H9 (cell line): Measurements from ENCODE around the gene TNIK. TPM values are rescaled to one million over a fixed set of nuclear protein-coding genes. Genes with fewer than 3 reads are reported as not detected.

Source experiments
- DNase-seq: peaks from one replicate; pipeline ENCODE4 v3.0.0-alpha.2; 2017
- H2AFZ ChIP-seq: one replicate; pipeline ENCODE4 v1.6.1; 2013; ENCODE audit warnings: mild to moderate bottlenecking, low read length, control low read depth, moderate library complexity
- H2AK5ac ChIP-seq: 2 replicates; pipeline ENCODE4 v1.6.1; 2013; ENCODE audit warnings: low read length, control low read depth, mixed read lengths; ENCODE audit not compliant: insufficient read length
- H2BK120ac ChIP-seq: one replicate; pipeline ENCODE4 v1.6.1; 2013; ENCODE audit warnings: low read depth, mild to moderate bottlenecking, low read length, control low read depth, inconsistent platforms; ENCODE audit not compliant: poor library complexity, severe bottlenecking
- H2BK12ac ChIP-seq: 2 replicates; pipeline ENCODE4 v1.6.1; 2013; ENCODE audit warnings: low read length, control low read depth, mixed read lengths, low read depth; ENCODE audit not compliant: insufficient read length
- H2BK15ac ChIP-seq: 2 replicates; pipeline ENCODE4 v1.6.1; 2013; ENCODE audit warnings: low read depth, low read length, control low read depth
- H2BK20ac ChIP-seq: one replicate; pipeline ENCODE4 v1.6.1; 2013; ENCODE audit warnings: low read depth, mild to moderate bottlenecking, low read length, control low read depth, inconsistent platforms; ENCODE audit not compliant: poor library complexity, severe bottlenecking
- H2BK5ac ChIP-seq: 2 replicates; pipeline ENCODE4 v1.6.1; 2013; ENCODE audit warnings: low read length, control low read depth, mixed read lengths; ENCODE audit not compliant: insufficient read length
- H3K14ac ChIP-seq: 2 replicates; pipeline ENCODE4 v1.6.1; 2013; ENCODE audit warnings: low read length, control low read depth; ENCODE audit not compliant: insufficient read depth
- H3K18ac ChIP-seq: 2 replicates; pipeline ENCODE4 v1.6.1; 2013; ENCODE audit warnings: low read depth, mild to moderate bottlenecking, mixed read lengths, low read length, control low read depth; ENCODE audit not compliant: insufficient read length
- H3K23ac ChIP-seq: 2 replicates; pipeline ENCODE4 v1.6.1; 2013; ENCODE audit warnings: low read length, control low read depth, mixed read lengths, low read depth; ENCODE audit not compliant: insufficient read length
- H3K23me2 ChIP-seq: 2 replicates; pipeline ENCODE4 v1.6.1; 2013; ENCODE audit warnings: low read depth, mild to moderate bottlenecking, mixed read lengths, low read length, control low read depth; ENCODE audit not compliant: insufficient read length, poor library complexity, severe bottlenecking
- H3K27ac ChIP-seq: 2 replicates; pipeline ENCODE4 v1.5.1; 2013; ENCODE audit warnings: low read length, control low read depth, mixed read lengths, low read depth; ENCODE audit not compliant: insufficient read length
- H3K27me3 ChIP-seq: 2 replicates; pipeline ENCODE4 v1.6.1; 2013; ENCODE audit warnings: low read length, control low read depth, inconsistent platforms; ENCODE audit not compliant: insufficient read depth
- H3K4ac ChIP-seq: 2 replicates; pipeline ENCODE4 v1.6.1; 2013; ENCODE audit warnings: low read depth, mild to moderate bottlenecking, control low read depth, inconsistent platforms, low read length, moderate library complexity
- H3K4me1 ChIP-seq: 2 replicates; pipeline ENCODE4 v1.6.1; 2013; ENCODE audit warnings: low read length, control low read depth, inconsistent platforms; ENCODE audit not compliant: insufficient read depth
- H3K4me2 ChIP-seq: 2 replicates; pipeline ENCODE4 v1.6.1; 2013; ENCODE audit warnings: low read length, control low read depth, mixed read lengths; ENCODE audit not compliant: insufficient read length, insufficient read depth
- H3K56ac ChIP-seq: 2 replicates; pipeline ENCODE4 v1.6.1; 2013; ENCODE audit warnings: low read depth, mild to moderate bottlenecking, mixed read lengths, low read length, control low read depth; ENCODE audit not compliant: insufficient read length
- H3K79me1 ChIP-seq: 2 replicates; pipeline ENCODE4 v1.6.1; 2013; ENCODE audit warnings: low read depth, mild to moderate bottlenecking, moderate library complexity, low read length, control low read depth, inconsistent platforms; ENCODE audit not compliant: insufficient read depth, poor library complexity, severe bottlenecking
- H3K79me2 ChIP-seq: 2 replicates; pipeline ENCODE4 v1.6.1; 2013; ENCODE audit warnings: low read length, control low read depth, inconsistent platforms; ENCODE audit not compliant: insufficient read depth
- H3K9ac ChIP-seq: 2 replicates; pipeline ENCODE4 v1.6.1; 2013; ENCODE audit warnings: low read length, control low read depth, mixed read lengths; ENCODE audit not compliant: insufficient read length; ENCODE audit errors: extremely low read depth
- H3K9me3 ChIP-seq: one replicate; pipeline ENCODE4 v1.6.1; 2013; ENCODE audit warnings: low read depth, low read length, inconsistent platforms; ENCODE audit not compliant: control insufficient read depth
- H3T11ph ChIP-seq: one replicate; pipeline ENCODE4 v1.6.1; 2013; ENCODE audit warnings: mild to moderate bottlenecking, low read length, control low read depth, inconsistent platforms
- H4K20me1 ChIP-seq: one replicate; pipeline ENCODE4 v1.6.1; 2013; ENCODE audit not compliant: control insufficient read depth, insufficient read length, insufficient read depth
- H4K5ac ChIP-seq: 2 replicates; pipeline ENCODE4 v1.6.1; 2013; ENCODE audit warnings: low read depth, mild to moderate bottlenecking, mixed read lengths, low read length, control low read depth; ENCODE audit not compliant: insufficient read length
- H4K8ac ChIP-seq: replicated peaks from 2 replicates; pipeline ENCODE4 v1.6.1; 2013; ENCODE audit warnings: low read length, control low read depth, mixed read lengths, low read depth; ENCODE audit not compliant: insufficient read length
- H4K91ac ChIP-seq: 2 replicates; pipeline ENCODE4 v1.6.1; 2013; ENCODE audit warnings: low read depth, mild to moderate bottlenecking, moderate library complexity, mixed read lengths, low read length, control low read depth; ENCODE audit not compliant: insufficient read length
- H3K27ac Mint-ChIP-seq, 3 experiments: 2 replicates in 2 of 3; 3 replicates in 1 of 3; pipeline ENCODE4 v1.8.0; 2020 to 2021; ENCODE audit warnings: mixed read lengths in 3 of 3, mild to moderate bottlenecking in 1 of 3, moderate library complexity in 1 of 3
- H3K27me3 Mint-ChIP-seq: 2 replicates; pipeline ENCODE4 v1.8.0; 2021; ENCODE audit warnings: low read depth, mild to moderate bottlenecking, moderate library complexity, mixed read lengths
- H3K36me3 Mint-ChIP-seq, 3 experiments: 2 replicates in 2 of 3; 3 replicates in 1 of 3; pipeline ENCODE4 v1.8.0; 2020 to 2021; ENCODE audit warnings: low read depth in 3 of 3, mixed read lengths in 3 of 3; ENCODE audit not compliant: insufficient read depth in 1 of 3
- H3K4me1 Mint-ChIP-seq, 2 experiments: 2 replicates each; pipeline ENCODE4 v1.8.0; 2020; ENCODE audit warnings: mixed read lengths in 2 of 2
- H3K4me3 Mint-ChIP-seq, 2 experiments: 2 replicates in 1 of 2; 3 replicates in 1 of 2; pipeline ENCODE4 v1.8.0; 2020 to 2021; ENCODE audit warnings: mild to moderate bottlenecking in 2 of 2, mixed read lengths in 2 of 2, moderate library complexity in 1 of 2
- H3K9me3 Mint-ChIP-seq, 2 experiments: 2 replicates in 1 of 2; 3 replicates in 1 of 2; pipeline ENCODE4 v1.8.0; 2020; ENCODE audit warnings: mild to moderate bottlenecking in 2 of 2, mixed read lengths in 2 of 2, moderate library complexity in 1 of 2
- WGBS: extraction: QIAGEN DNeasy Blood & Tissue Kit; methylation state at CpG from one replicate; pipeline ENCODE4 v1.1.7; 2013; ENCODE audit warnings: missing lambda C conversion rate, low lambda C conversion rate, mixed read lengths; ENCODE audit not compliant: insufficient read length; ENCODE audit errors: extremely low coverage; 5-methylcytosine and 5-hydroxymethylcytosine counted together
- total RNA-seq: library from RNA; stranded (reverse); gene quantifications from 2 replicates; pipeline ENCODE4 v1.2.1, GENCODE V29; 2021
- TF ChIP-seq, protein P1 (sequence below): fragments of 200-600 bp; sonication (generic); conservative IDR thresholded peaks from 3 replicates; pipeline ENCODE4 v1.8.0; 2021; ENCODE audit warnings: antibody characterized with exemption, mild to moderate bottlenecking

The TNIK gene
- total RNA-seq, 1 experiment from 2014 or later, result 15.9 TPM

DNA sequence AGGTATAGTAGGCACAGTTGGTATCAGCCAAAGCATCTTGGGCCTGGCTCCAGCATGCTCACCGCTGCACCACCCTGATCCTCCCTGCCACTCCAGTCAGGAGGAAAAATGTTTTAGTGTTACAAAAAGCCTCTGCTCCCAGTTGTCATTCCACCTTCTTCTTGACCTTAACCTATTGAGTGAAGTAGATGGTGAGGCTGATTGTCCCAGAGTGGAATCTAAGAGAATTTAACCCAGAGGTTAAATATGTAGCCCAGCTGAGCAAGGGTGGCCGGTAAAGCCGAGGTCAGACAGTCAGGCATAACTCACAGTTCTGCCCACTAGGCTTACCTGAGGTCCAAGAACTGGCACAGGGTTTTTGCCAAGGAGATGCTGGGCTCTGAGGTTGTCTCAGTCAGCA, 30.7 kb upstream of the TNIK start:
- Histone ChIP-seq H3K4me1 (no peaks in the 10 kb centered on the region), H2BK5ac (no peak overlapping the region), H4K91ac (no peak overlapping the region), H2BK120ac (no peak overlapping the region), H2BK15ac (no peak overlapping the region), H3K23ac (no peak overlapping the region), H3K23me2 (no peaks in the 10 kb centered on the region), H3K4ac (no peak overlapping the region), H4K8ac (no peak overlapping the region), H2BK20ac (no peak overlapping the region), H3K79me2 (no peaks in the 10 kb centered on the region), H3K4me2 (no peak overlapping the region), H2BK12ac (no peak overlapping the region), H3K18ac (no peak overlapping the region), H3K56ac (no peak overlapping the region), H3K9me3 (no peaks in the 10 kb centered on the region), H3K27me3 (no peaks in the 10 kb centered on the region), H2AK5ac (no peak overlapping the region), H3K9ac (no peak overlapping the region), H3K14ac (no peak overlapping the region), H3T11ph (no peak overlapping the region), H3K79me1 (no peaks in the 10 kb centered on the region), H3K27ac (no peak overlapping the region), H2AFZ (no peak overlapping the region), H4K5ac (no peak overlapping the region), H4K20me1 (no peaks in the 10 kb centered on the region)
- TF ChIP-seq, protein P1, sequence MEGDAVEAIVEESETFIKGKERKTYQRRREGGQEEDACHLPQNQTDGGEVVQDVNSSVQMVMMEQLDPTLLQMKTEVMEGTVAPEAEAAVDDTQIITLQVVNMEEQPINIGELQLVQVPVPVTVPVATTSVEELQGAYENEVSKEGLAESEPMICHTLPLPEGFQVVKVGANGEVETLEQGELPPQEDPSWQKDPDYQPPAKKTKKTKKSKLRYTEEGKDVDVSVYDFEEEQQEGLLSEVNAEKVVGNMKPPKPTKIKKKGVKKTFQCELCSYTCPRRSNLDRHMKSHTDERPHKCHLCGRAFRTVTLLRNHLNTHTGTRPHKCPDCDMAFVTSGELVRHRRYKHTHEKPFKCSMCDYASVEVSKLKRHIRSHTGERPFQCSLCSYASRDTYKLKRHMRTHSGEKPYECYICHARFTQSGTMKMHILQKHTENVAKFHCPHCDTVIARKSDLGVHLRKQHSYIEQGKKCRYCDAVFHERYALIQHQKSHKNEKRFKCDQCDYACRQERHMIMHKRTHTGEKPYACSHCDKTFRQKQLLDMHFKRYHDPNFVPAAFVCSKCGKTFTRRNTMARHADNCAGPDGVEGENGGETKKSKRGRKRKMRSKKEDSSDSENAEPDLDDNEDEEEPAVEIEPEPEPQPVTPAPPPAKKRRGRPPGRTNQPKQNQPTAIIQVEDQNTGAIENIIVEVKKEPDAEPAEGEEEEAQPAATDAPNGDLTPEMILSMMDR, result no peak
- Mint-ChIP-seq H3K4me3 (no peak overlapping the region), H3K27me3 (no peaks in the 10 kb centered on the region), H3K4me1 (no peaks in the 10 kb centered on the region), H3K36me3 (no peaks in the 10 kb centered on the region), H3K9me3 (no peaks in the 10 kb centered on the region), H3K27ac (no peak overlapping the region)
- no peak for DNase-seq
- WGBS, result no CpG with 5 or more reads among the region's 3 CpGs
